ENCODE data around the gene FMN2.

The FMN2 gene

DNA sequence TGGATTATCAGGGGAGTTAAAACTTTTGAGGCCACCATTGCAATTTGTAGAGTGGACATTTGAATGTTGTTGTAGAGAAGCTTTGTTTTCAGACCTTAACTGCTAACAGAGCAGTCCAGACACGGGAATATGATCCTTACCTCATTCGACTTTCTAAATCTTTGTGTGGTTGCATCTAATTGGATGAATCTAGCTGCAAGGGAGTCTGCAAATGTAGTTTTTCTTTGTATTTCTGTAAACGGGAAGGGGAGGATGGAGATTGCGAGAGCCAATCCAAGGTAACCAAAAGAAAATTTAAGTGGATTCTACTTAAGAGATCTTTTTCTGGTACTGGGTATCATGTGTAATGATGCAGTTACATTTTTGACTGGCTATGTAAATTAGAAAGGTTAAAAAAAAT lies 110.2 kb downstream of the FMN2 start:
- no peak for DNase-seq

- DNase-seq: no peak
These were observed 115.5 kb downstream of the FMN2 start for GRCh38 chr1:240207073-240207709.

- DNase-seq: no peak
These were observed 118.3 kb downstream of the FMN2 start for GRCh38 chr1:240210026-240210425.

DNA sequence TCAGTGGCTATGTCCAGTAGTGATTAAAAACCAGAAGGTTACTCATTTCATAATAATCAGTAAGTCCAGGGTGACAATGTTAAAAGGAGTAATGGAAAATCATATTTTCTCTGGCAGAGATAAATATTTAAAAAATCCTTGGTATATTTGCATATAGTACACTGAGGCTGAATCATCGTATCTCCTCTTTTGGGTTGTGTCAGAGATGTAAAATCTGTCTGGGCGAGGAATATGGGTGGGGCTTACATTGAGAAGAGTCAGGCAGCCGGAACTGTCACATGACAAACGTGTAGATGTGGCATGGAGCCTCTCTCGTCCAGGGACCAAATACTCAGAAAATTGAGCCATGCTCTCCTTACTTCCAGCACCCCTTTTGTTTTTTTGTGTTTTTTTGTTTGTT lies 120.9 kb downstream of the FMN2 start:
- DNase-seq: no peak

DNA sequence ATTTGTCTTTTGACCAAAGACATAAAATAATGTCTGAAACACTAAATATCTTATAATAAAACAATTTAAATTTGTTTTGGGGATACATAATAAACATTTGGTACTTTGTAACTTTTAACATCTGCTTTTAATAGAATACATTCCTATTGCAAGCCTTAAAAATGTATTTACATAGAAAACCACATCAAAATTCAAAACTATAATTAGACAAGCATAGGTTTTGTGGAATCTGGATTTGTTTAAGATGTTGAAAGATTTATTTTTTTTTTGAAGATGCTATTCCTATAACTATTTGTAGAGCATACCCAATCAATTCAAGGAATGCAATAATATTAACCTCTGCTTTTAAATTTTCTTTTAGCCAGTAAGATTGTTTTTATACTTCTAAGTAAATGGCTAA lies 125.7 kb downstream of the FMN2 start:
- DNase-seq: no peak

- no peak for DNase-seq
These were observed 127.4 kb downstream of the FMN2 start for GRCh38 chr1:240219104-240219503.

DNA sequence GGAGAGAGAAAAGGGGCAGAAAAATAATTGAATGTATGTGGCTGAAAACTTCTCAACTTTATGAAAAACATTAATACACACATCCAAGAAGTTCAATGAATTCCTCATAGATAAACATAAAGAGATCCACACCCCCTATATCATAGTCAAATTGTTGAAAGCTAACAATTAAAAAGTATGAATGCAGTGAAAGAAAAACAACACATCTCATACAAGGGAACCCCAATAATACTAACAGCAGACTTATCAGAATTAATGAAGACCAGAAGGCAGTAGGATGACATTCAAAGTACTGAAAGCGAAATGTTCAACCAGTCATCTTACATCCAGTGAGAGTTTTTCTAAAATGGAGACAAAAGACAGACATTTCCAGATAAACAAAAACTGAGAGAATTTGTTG lies 134.4 kb downstream of the FMN2 start:
- no peak for DNase-seq

DNA sequence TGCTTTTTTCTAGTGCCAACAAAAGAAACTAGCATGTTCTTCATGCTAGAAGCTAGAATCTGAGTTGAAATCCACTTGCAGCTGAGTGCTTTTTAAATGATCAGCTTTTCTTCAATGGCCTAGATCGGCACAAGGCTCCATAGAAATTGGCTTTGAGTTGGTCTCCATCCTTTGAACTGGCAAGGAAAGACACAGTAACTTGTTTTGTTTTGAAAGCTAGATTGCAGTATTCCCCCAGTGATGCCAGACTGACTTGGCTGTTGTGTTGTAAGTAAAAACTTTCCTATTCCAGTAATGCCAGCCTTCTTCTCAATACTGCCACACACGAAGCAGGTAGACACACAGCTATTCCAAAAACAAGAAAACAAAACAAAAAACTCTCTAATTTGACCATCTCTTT lies 139.1 kb downstream of the FMN2 start:
- no peak for DNase-seq

DNA sequence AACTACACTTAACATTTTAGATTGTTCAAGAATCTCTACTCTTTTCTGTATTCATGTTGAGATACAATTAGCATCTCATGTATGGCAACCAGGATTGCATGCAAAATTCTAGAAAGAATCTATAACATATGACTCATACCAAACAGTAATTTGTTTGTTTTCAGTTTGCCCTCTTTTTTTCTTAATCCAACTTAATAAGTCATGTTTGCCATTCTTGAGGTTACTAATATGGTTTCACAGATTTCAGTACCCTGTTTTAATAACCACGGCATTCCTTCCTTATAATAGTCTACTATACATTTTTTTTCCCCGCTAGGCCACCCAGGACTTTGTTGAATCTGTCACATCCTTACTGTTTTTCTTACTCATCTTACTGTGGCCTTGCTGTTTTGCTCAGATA lies 140.8 kb downstream of the FMN2 start:
- DNase-seq: no peak

- no peak for DNase-seq
These were observed 143.0 kb downstream of the FMN2 start for GRCh38 chr1:240234485-240235210.

- no peak for DNase-seq
These were observed 144.0 kb downstream of the FMN2 start for GRCh38 chr1:240235521-240236288.

GRCh38 chr1:240237305-240237721 lies 145.6 kb downstream of the FMN2 start:
- DNase-seq: no peak

GRCh38 chr1:240239309-240239708 lies 147.6 kb downstream of the FMN2 start:
- DNase-seq: no peak

DNA sequence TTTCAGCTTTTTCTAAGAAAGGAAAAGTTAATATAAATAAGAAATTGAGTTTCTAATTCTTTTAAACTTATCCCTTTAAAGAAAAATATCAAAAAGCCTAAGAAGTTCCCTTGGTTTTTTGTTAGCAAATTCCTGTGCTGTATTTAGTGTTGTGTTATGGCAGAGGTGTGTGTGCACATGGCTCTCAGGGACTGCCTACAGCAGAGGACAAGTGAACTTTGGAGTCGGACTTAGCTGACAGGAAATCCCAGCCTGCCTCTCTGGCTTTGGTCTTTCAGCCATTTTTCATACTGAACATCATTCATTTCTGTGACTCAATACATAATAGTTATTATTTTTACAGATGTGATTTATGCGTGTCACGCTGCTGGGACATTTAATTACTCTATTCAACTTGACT lies 149.6 kb downstream of the FMN2 start:
- DNase-seq: no peak

DNA sequence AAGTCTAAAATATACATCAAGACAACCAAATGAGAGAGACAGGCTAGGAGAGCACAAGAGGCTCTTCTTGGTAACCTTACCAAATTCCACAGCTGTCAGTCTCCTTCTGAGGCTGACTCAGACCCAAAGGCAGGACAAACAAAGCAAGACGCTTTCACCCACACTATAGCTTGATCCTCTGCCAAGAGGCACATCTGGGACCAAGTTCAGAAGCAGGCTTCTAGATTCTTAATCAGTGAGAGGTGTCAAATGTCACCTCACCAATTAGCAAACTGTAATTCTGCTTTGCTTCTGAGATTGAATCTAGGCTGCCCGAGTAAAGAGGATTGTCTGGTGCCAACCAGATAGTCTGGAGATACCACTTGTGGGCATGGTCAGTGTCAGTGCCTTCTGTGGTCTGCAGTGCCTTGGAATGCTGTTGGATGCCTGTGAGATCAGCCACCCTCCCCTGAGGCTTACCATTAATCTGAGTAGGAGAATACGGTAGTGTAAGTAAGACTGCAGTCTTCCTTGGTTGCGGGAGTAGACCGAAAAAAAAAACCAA lies 151.0 kb downstream of the FMN2 start:
- no peak for DNase-seq

GRCh38 chr1:240244968-240245628 lies 153.4 kb downstream of the FMN2 start:
- DNase-seq: no peak

DNA sequence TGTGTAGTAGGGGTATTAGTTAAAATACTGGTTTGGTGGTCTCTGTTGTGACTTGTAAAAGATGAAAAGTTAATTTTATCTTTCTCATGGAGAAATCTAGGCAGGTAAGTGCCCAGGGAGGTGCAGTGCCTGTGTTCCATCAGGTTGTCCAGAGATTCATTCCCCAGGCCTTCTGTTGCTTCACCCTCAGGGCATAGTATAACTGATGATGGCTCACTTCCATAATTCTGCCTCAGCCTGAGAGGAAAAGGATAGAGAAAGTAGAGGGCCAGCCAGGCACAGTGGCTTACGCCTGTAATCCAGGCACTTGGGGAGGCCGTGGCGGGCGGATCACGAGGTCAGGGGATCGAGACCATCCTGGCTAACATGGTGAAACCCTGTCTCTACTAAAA lies 153.9 kb downstream of the FMN2 start:
- DNase-seq: no peak

- DNase-seq: no peak
These were observed 156.2 kb downstream of the FMN2 start for GRCh38 chr1:240247899-240248298.

DNA sequence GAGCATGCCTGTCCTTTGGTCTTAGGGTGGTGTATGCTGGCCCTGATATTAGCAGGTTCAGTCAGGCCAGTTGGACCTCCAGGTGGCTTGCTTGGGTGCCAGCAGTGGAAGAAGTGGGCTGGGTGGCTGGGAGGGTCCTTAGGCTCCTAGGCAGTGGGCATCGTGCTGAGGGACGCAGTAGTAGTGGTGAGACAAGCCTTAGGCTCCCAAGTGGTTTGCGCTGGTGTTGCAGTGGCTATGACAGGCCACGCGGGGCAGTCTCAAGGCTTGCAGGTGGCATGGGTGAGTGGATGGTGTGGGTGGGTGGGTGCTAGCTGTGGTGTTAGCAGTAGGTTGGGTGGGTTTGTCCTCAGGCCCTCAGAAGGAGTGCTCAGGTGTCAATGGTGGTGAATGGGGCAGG lies 162.3 kb downstream of the FMN2 start:
- no peak for DNase-seq

GRCh38 chr1:240254778-240255291 lies 163.2 kb downstream of the FMN2 start:
- DNase-seq: no peak

DNA sequence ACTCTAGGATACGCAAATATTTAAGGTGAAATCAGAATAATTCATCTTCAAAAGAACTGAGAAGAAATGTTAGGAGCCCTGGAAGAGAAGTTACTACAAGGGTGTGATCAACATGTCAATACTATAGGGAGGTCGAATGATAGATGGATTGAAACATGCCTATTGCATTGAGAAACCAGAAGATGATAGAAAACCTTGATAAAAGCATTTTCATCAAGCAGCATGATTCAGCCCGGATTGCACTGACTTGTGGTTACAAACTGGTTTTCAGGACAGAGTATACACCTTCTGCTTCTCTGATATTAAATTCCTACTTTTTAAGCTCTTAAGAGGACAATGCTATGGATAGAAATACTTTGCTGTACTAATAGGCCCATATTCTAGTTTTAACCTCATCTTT lies 164.2 kb downstream of the FMN2 start:
- no peak for DNase-seq

- DNase-seq: no peak
These were observed 165.3 kb downstream of the FMN2 start for GRCh38 chr1:240256836-240257503.
